Stimulated activated CD8-positive, alpha-beta memory T cell treated with anti-CD3 and anti-CD28 coated beads, Interleukin-15, amount 100 ng/mL, for 24 hours (primary cell): ENCODE measurements around the gene PTCH1.

Experiments used
- DNase-seq: peaks from one replicate; pipeline ENCODE4 v3.0.0-alpha.2; 2020; ENCODE audit warnings: low read depth

PTCH1 gene

GRCh38 chr9:95512709-95513095, 4.1 kb downstream of the PTCH1 start:
- no peak for DNase-seq

DNA sequence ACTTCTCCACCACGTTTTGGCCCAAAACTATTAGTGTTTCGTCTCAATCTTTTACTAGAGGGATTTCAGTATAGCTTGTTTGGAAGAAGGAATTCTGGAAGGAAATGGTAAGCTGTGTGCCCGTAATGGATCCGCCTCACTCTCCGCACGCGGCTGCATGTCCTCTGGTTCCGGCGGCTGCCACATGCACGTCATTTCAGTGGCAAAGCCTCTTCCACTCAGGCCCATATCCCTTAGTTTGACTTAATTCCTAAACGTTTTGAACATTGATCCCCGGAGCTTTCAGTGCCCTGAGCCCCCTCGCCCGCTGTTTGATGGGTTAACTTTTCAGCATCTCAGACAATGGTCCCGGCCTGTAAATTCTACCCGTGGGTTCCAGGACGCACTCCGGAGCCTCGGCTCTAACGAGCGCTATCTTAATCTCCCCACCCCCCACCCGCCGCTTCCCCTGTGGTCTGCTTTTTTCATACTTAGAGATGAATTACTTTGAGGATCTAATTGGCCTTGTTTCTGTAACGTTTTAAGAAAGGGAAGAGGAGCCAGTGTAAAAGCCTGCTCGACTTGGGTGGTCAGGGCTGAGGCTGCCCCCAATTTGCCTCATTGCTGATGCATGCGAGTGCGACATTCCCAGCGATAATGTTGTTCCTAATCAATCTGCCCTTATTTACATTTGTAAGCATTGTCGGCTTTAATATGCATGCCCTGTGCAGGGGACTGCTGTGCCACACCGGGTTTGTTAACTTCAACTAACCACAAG, 4.6 kb downstream of the PTCH1 start:
- no peak for DNase-seq

DNA sequence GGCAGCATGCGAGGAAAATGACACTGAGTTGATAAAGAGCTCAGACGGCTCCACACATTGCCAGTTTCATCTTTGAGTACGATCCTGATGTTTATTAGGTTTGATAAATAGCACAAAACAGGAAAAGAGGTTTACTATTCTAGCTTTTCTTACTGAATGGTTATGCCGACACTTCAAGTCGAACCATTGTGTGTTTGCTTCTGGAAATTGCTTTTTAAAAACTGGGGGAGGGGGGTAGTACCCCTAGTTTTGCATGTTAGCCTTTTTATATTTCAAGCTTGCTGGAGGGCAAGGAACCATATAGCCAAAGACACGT, 5.2 kb downstream of the PTCH1 start:
- no peak for DNase-seq

- no peak for DNase-seq
Measured at GRCh38 chr9:95510709-95511615, 5.8 kb downstream of the PTCH1 start.

DNA sequence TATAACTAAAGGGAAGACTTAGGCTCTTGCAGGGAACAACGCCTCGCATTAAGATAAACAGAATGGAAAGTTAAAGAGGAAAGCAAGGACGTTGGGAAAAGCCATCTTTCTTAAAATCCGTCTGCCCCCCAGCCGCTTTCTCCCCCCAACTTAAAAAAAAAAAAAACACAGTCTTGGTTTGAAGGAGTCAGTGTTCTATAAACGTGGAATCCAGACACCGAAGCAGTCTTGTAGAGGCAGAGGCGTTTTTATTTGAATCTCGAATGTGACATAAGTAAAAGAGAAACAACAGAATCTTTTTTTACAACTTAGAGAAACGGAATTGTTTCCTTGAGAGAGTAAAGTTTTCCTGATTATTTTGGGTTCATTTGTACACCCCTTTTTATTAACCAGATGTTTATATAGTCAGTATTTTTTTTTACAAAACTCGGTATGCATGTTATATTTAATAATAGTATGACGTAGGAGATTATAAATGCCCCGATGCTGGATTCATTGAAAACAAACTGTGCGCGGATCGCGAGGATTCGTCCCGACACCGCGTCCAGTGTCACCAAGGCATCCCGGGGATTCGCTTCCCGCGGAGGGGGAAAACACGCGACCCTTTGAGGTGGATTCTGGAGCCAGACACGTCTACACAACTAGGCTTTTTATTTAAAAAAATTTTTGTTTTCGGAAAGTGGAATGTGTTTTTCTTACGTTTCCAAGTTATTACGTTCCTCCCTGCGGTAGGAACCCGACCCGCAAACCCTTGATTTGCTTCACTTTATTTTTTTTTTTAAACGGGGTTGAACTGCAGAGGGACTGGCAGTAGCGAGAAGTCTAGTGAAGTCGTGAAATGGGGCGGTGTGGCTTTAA, 6.7 kb downstream of the PTCH1 start:
- DNase-seq, result no peak

GRCh38 chr9:95508968-95509850, 7.6 kb downstream of the PTCH1 start:
- DNase-seq, result no peak

GRCh38 chr9:95508242-95508967, 8.4 kb downstream of the PTCH1 start:
- DNase-seq, result no peak

DNA sequence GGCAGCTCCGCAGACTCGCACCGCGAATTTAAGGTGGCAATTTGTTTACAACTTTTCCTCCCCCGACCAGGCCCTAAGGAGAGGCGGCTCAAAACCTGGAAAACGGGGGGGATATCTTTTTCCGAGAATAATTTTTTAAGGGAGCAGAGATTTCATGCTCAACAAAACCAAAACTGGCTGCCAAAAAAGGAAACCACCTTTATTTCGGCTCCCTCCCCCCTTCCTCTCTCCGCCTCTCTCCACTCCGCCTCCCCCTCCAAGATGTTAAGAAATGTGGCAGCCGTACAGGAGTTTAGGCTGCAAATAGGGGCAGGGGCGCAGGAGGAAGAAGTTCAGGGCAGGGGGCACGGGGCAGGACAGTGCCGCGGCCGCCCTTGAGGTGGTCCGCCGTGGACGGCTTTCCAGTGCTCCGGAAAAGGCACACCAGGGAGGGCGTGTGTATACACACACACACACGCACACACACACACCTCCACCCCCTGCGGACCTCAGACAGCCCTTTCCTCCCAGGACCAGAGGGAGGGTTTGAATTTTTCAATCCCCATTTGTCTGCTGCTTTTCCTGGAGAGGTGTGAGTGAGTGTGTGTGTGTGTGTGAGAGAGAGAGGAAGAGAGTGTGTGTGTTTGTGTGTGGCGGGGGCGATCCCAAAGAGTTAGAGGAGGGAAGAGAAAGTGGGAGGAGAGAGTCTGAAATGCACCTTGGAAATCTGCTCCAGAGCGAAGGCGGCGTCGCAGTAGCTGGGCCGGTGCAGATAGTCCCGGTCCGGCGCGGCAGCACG, 9.1 kb downstream of the PTCH1 start:
- no peak for DNase-seq

GRCh38 chr9:95506678-95507463, 9.9 kb downstream of the PTCH1 start:
- DNase-seq, result no peak

DNA sequence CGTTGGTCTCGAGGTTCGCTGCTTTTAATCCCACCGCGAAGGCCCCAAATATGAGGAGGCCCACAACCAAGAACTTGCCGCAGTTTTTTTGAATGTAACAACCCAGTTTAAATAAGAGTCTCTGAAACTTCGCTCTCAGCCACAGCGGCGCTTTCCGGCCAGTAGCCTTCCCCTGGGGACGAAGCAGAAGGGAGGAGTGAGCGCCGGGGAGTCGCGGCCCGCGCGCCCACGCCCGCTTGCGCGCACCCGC, 10.4 kb downstream of the PTCH1 start:
- DNase-seq, result no peak

DNA sequence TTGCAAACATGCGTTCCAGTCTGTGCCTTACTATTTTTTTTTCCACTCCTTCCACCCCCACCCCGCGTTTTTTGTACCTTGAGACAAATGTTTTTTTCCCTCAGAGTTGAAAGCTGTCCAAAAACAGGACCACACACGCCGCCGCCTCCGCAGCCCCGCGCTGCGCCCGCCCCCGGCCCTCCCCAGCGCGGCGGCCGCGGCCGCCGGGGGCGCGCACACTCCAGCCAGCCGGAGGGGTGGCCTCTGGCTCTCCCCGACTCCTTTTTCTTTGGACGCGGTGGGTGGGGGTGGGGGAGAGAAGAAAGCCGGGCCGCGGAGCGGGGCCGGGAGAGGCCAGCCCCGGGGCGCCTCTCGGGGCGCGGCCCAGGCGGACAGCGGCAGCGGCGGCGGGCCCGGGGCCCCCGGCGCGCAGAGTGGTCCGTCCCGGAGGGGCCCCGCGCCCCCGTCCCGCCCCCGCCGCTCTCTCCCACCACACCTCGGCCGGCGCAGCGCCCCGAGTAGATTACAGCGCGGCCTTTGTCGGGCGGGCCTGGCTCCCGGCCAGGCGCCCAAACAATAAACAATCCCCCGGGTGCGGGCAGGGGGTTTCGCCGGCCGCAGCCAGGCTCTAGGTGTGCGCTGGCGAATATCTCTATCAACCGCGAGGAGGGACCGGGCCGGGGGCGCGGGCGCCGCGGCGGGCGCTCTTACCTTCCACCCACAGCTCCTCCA, 10.9 kb downstream of the PTCH1 start:
- DNase-seq, result no peak

DNA sequence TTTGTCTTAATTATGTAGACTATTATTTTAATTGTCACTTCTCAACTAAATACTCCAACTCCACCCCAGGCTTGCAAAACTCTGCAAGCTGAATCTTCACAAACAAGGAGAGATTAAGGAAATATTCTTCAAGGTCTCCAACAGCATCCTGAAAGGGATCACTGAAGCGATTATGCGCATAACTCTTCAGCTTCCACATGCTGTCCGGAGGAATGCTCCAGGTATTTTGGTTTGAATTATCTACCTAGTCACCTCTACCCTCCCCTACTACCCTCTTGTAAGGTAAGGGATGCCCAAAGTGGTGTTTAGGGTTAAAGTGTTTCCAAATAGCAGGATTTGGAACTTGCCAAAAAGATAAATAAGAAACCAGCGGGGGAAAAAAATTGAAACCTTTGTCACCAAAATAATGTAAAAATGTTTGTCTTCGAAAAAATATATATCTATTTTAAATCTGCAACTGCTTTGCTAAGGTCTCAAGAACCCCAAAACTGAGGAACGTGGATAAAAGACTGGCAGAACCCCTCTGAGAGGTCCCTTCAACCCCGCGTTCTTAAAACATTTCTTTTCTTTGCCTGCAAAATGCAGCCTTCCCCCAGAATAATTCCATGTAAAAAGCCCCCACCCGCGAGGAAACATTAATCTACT, 11.6 kb downstream of the PTCH1 start:
- DNase-seq, result no peak

- DNase-seq, result no peak
Measured at GRCh38 chr9:95504053-95504963, 12.5 kb downstream of the PTCH1 start.

DNA sequence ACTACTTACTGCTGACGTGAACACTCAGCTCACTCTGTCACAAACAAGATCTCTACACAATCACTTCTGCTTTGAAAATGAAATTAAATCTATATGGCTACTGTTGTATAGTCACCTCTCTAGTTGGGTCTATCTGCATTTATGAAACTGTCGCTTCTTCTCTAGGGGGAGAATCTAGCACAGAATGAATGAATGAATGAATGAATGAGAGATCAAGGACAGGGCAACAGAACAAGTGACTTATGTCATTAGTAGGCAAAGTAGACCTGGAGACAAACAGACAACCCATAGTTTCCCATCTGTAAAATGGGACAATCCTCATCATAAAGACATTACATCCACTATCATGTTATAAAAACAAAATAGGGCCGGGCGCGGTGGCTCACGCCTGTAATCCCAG, 13.4 kb downstream of the PTCH1 start:
- no peak for DNase-seq

DNA sequence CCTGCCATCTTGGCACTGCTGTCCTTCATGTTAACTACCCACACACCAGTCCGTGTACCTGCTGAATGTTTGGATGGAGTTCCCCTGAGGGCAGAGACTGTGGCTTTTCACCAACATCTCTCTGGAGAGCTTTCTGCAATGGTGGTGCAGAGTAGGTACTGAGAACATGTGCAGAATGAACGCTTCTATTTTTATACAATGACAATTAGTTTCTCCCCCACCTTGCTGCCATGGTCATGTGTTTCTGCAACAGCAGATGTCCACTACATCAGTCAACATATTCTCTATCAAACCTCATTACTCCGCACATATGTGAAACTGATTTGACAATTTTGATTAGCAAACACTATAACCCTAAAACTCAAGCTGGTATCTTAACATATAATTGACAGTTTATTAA, 14.5 kb downstream of the PTCH1 start:
- DNase-seq, result no peak

GRCh38 chr9:95499847-95500246, 16.9 kb downstream of the PTCH1 start:
- no peak for DNase-seq

DNA sequence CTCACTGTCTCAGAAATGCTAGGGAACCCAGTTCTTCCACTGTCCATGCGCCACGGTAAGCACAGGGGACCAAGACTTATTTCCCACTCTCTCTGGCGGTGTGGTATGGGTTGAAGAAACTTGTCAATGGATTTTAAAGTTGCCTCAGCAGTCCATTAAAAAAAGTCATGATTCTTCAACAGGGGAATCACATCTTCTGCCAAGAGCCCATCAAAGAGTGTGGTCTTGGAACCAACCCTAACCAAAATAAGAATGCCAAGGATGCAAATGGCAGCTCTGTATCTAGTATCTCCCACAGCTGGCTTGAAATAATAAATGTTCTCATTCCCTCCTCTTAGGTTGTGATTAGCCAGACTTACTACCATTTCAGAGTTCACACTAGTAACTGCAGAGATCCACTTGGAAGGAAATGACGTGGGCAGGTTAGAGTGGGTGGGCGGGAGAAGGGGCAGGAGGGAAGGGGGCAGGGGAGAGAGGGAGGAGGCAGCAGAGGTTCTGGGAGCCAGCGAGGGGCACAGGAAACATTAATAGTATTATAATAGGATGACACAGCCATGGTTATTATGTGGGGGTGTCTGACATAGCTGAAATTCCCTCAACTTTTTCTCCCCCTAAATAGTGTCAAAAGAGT, 17.6 kb downstream of the PTCH1 start:
- no peak for DNase-seq
